Measurements from ENCODE around the gene HGS. TPM values are rescaled to one million over a fixed set of nuclear protein-coding genes. Genes with fewer than 3 reads are reported as not detected.
A peak's percentile ranks its signal among the peaks of the same experiment; 100 is the strongest.

The HGS gene, protein sequence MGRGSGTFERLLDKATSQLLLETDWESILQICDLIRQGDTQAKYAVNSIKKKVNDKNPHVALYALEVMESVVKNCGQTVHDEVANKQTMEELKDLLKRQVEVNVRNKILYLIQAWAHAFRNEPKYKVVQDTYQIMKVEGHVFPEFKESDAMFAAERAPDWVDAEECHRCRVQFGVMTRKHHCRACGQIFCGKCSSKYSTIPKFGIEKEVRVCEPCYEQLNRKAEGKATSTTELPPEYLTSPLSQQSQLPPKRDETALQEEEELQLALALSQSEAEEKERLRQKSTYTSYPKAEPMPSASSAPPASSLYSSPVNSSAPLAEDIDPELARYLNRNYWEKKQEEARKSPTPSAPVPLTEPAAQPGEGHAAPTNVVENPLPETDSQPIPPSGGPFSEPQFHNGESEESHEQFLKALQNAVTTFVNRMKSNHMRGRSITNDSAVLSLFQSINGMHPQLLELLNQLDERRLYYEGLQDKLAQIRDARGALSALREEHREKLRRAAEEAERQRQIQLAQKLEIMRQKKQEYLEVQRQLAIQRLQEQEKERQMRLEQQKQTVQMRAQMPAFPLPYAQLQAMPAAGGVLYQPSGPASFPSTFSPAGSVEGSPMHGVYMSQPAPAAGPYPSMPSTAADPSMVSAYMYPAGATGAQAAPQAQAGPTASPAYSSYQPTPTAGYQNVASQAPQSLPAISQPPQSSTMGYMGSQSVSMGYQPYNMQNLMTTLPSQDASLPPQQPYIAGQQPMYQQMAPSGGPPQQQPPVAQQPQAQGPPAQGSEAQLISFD
- 88.3 TPM for total RNA-seq
- long read RNA-seq, transcript HGS-201 (22 exons, 2,970 nt), result major isoform, 139 of 268 reads
- long read RNA-seq, partial matches to known transcripts, result 67 of 268 reads
- long read RNA-seq, other reads (novel, unspliced or antisense), result 60 of 268 reads

DNA sequence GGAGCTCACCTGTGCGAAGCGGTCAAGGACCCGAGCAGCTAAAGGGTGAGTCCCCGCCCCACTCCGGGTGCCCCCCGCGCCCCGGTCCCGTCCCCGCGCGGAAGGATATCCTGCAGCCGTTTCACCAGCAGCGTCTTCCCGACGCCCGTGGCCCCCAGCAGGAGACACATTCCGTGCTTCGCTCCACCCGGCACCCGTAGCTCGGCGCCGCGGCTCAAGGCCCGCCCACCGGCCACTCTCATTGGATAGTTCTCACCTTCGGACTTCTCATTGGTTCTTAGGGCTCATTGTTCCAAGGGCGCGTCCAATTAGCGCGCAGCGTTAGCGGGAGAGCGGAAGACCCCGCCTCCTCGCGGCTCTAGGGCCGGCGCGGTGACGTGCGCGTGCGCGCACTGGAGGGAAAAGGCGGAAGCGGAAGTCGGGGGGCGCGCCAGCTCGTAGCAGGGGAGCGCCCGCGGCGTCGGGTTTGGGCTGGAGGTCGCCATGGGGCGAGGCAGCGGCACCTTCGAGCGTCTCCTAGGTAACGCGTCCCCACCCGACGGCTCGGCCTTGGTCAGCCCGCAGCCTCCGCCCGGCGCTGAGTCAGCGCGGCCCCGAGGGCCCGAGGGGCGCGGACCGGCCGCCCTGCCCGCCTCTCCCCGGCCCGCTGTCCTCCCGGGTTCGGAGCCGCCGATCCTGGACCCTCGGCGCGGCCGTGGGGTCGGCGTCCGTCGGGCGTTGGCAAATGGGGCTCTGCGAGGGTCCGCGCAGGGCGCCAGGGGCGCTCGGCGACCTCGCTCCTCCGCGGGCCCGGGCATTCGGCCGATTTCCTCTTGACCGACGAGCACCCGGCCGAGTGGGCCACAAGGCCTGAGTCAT is at the start of gene HGS, which contains the start of gene ARL16:
Gene HGS, plus strand, starts transcription at position 428 of the 858 bp plus-strand sequence. Its CDS starts 56 bp downstream, at position 484.
Gene ARL16, minus strand, starts transcription at position 214 of the 858 bp plus-strand sequence. Its CDS starts 44 bp downstream, at position 170.
- peak within 1 kb of the TSS; percentile 91 for H3K4me3 ChIP-seq
- peaks cover 27% of the 10 kb centered on the region for H3K4me1 ChIP-seq
- H3K36me3 ChIP-seq, result peaks cover 36% of the 10 kb centered on the region
- intact Hi-C loops (cut with DNase I), result no loop called here
- ATAC-seq (peak; percentile 98), DNase-seq (peak; percentile 98)
- H3K9me3 ChIP-seq, result no peaks in the 10 kb centered on the region
- H3K27me3 ChIP-seq, result no peaks in the 10 kb centered on the region
- TF ChIP-seq, protein P1, sequence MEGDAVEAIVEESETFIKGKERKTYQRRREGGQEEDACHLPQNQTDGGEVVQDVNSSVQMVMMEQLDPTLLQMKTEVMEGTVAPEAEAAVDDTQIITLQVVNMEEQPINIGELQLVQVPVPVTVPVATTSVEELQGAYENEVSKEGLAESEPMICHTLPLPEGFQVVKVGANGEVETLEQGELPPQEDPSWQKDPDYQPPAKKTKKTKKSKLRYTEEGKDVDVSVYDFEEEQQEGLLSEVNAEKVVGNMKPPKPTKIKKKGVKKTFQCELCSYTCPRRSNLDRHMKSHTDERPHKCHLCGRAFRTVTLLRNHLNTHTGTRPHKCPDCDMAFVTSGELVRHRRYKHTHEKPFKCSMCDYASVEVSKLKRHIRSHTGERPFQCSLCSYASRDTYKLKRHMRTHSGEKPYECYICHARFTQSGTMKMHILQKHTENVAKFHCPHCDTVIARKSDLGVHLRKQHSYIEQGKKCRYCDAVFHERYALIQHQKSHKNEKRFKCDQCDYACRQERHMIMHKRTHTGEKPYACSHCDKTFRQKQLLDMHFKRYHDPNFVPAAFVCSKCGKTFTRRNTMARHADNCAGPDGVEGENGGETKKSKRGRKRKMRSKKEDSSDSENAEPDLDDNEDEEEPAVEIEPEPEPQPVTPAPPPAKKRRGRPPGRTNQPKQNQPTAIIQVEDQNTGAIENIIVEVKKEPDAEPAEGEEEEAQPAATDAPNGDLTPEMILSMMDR (IDR thresholded peaks at IDR 0.05), result no peak
- peak within 1 kb of the TSS; percentile 88 for H3K27ac ChIP-seq

DNA sequence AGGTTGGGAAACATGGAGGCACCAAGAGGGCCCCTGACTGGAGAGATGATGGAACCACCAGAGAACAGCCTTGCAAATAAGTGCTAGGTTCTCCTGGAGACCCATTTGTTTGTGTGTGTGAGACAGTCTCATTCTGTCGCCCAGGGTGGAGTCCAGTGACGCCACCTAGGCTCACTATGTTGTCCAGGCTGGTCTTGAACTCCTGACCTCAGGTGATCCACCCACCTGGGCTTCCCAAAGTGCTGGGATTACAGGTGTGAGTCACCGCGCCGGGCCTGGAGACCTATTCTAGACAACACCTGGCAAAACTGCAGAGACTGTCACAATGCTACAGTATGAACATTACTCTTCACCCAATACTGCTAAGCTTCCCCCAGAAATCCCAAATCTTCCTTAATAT is 48.4 kb upstream of the HGS start:
- DNase-seq, result no peak
- Histone ChIP-seq H3K4me3 (peak overlapping the region; percentile 74), H3K4me1 (peaks cover 30% of the 10 kb centered on the region), H3K36me3 (peaks cover under 1% of the 10 kb centered on the region), H3K27ac (peak overlapping the region; percentile 87), H3K9me3 (no peaks in the 10 kb centered on the region), H3K27me3 (no peaks in the 10 kb centered on the region)
- no peak for ATAC-seq
- TF ChIP-seq, protein P1 (IDR thresholded peaks at IDR 0.05), result no peak
- intact Hi-C loops (cut with DNase I), result no loop called here

DNA sequence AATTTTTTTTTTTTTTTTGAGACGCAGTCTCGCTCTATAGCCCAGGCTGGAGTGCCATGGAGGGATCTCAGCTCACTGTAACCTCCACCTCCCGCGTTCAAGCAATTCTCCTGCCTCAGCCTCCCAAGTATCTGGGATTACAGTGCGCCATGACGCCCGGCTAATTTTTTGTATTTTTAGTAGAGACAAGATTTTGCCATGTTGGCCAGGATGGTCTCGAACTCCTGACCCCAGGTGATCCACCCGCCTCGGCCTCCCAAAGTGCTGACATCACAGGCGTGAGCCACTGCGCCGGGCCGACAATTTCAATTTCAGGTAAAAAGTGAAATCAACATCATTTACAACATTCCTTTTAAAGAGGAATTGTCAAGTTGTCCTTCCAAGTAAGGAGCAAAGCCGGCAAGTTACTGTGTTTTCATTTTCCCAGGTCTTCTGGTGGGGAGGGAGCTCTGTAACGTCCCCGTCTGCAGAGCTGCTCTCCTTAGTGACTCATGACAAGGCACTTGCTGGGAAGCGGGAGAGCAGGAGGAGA is 47.8 kb upstream of the HGS start:
- Histone ChIP-seq H3K4me3 (peak overlapping the region; percentile 74), H3K27ac (peak overlapping the region; percentile 87), H3K27me3 (no peaks in the 10 kb centered on the region), H3K36me3 (no peaks in the 10 kb centered on the region), H3K9me3 (no peaks in the 10 kb centered on the region), H3K4me1 (peaks cover 30% of the 10 kb centered on the region)
- intact Hi-C loops (cut with DNase I), result no loop called here
- DNase-seq, result no peak
- TF ChIP-seq, protein P1 (IDR thresholded peaks at IDR 0.05), result no peak
- peak; percentile 70 for ATAC-seq

DNA sequence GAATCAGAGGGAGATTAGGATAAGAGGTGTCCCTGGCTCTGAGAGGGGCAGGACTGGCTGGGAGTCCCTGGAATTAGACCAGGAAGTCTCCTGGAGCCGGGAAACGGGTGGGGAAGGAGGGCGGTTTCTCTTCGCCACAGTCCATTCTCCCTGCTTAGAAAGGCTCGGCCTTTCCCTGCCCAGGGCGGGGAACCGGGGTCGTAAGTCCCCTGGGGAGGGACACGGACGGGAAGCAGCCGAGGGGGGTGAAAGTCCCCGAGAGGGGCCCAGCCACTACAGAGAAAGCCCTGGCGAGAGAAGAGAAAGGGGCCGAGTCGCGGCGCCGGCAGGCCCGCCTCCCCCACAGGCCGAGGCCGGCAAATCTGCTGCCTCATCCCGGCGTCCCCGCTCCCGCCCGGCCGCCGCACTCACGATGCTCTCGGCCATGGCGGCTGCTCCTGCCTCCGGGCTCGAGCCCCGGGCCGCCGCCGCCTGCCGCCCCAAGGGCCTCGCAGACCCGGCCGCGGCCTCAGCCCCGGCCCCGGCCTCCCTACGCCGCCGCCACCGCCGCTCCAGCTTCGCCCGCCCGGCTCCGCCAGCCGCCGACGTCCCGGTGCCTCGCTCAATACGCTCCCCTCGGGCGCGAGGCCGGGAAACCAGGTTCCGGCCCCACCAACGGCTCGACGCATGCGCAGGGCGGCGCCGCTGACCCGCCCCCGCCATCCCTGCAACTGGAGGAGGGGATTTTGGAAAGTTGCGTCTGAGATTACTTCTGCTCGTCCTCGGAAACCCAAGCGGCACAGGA is 47.1 kb upstream of the HGS start, which contains the start of the genes NPLOC4 and TSPAN10:
Gene NPLOC4, minus strand, starts transcription at position 608 of the 784 bp plus-strand sequence. Its CDS starts 182 bp downstream, at position 426.
Gene TSPAN10, plus strand, starts transcription at position 692 of the 784 bp plus-strand sequence. CDS start 5,217 bp downstream, outside the sequence.
- no peaks in the 10 kb centered on the region for H3K36me3 ChIP-seq
- no peaks in the 10 kb centered on the region for H3K27me3 ChIP-seq
- DNase-seq (peak; percentile 94), ATAC-seq (peak; percentile 96)
- H3K4me3 ChIP-seq, result peak within 1 kb of the TSS; percentile 74
- TF ChIP-seq, protein P1 (IDR thresholded peaks at IDR 0.05), result no peak
- intact Hi-C loops (cut with DNase I), result no loop called here
- peaks cover 30% of the 10 kb centered on the region for H3K4me1 ChIP-seq
- H3K27ac ChIP-seq, result peak within 1 kb of the TSS; percentile 87
- no peaks in the 10 kb centered on the region for H3K9me3 ChIP-seq

Data from upper lobe of right lung (tissue), 1 donor.